Pancreas (tissue), 10 donors: ENCODE results near the gene SDF2. TPM values are rescaled to one million over a fixed set of nuclear protein-coding genes. Genes with fewer than 3 reads are reported as not detected.
"Not testable (repeated sequence)": the region's sequence is repeated elsewhere in the genome, so short reads cannot be mapped to it uniquely, and the experiment has no call there.

Experiments used
- ATAC-seq, 4 donors: fragments of 200-7000 bp; cut with Tn5 transposase; one replicate each; pipeline versions ENCODE4 v1.8.0 to v1.9.1; 2020; ENCODE audit warnings: mild to moderate bottlenecking in 4 of 4, moderate library complexity in 4 of 4
- DNase-seq, 6 donors: peaks; one replicate each; pipeline ENCODE4 v3.0.0-alpha.2; 2020
- FAIRE-seq: peaks from 2 replicates; lab custom pipeline; 2012; peaks lifted over from hg19 to GRCh38; lab: Jason Lieb, UNC
- H3K27ac ChIP-seq, 4 donors: fragments of 200-600 bp; sonication (generic); 1 replicate in 3 of 4; 2 replicates in 1 of 4; pipeline versions ENCODE4 v1.5.0 to v1.8.0; 2020
- H3K27me3 ChIP-seq, 4 donors: fragments of 200-600 bp; one replicate each; pipeline ENCODE4 v1.8.0; 2021
- H3K36me3 ChIP-seq, 3 donors: fragments of 200-600 bp; sonication (generic) in 1 of 3; one replicate each; pipeline versions ENCODE4 v1.5.0 to v1.8.0; 2020 to 2021
- H3K4me1 ChIP-seq, 3 donors: fragments of 200-600 bp; one replicate each; pipeline ENCODE4 v1.8.0; 2021
- H3K4me3 ChIP-seq, 4 donors: fragments of 200-600 bp; sonication (generic) in 2 of 4; one replicate each; pipeline versions ENCODE4 v1.5.0 to v1.8.0; 2020 to 2021
- H3K9me3 ChIP-seq, 4 donors: fragments of 200-600 bp; one replicate each; pipeline ENCODE4 v1.8.0; 2021
- CTCF ChIP-seq, 4 donors: fragments of 200-600 bp; sonication (generic) in 3 of 4; IDR thresholded peaks; one replicate each; pipeline versions ENCODE4 v1.5.0 to v1.8.0; 2021; ENCODE audit warnings: antibody characterized with exemption in 4 of 4
- WGBS, 2 donors: extraction: QIAGEN DNeasy Blood & Tissue Kit; methylation state at CpG; one replicate each; pipeline ENCODE4 v1.1.7; 2013; 5-methylcytosine and 5-hydroxymethylcytosine counted together
- intact Hi-C, 3 donors: fragments of 100-400 bp; cut with DNase I; formaldehyde crosslinking; loops; one replicate each; pipeline versions ENCODE4 v1.11.1 to v1.14.2; 2022
- polyA plus RNA-seq, 2 donors: library from polyadenylated mRNA; stranded (reverse); fragments of 200-250 nt; gene quantifications; one replicate each; pipeline ENCODE4 v1.2.3, GENCODE V29; 2013
- total RNA-seq, 6 donors: library from RNA; stranded (reverse); fragmentation: NEBNext Ultra II Directional in 4 of 6; extraction: Animal tissue kit (Norgen Biotek cat#: 25700) in 4 of 6; gene quantifications; one replicate each; pipeline versions ENCODE4 v1.2.1 to v1.2.4, GENCODE V29; 2021 to 2023
- donor health status: healthy with polysubstance abuse.
- donor health status: DM: no; HTN: no; CAD: no; lungs with moderate emphysema.
- donor health status: DM: no; HTN: no; CAD: no.
- donor health status: control.
- donor health status: control.
- donor health status: Bipolar disorder and iron deficiency.
- donor health status: DM: yes; HTN: yes; CAD: no.
- donor health status: DM: no; HTN: no; CAD: no.
- donor health status: DM: no; HTN: no; CAD: no.
- donor health status: DM: yes; HTN: yes; CAD: no.

Gene SDF2
- total and polyA plus RNA-seq, 8 donors: 13.8 to 38.6 (median 18.7) TPM

DNA sequence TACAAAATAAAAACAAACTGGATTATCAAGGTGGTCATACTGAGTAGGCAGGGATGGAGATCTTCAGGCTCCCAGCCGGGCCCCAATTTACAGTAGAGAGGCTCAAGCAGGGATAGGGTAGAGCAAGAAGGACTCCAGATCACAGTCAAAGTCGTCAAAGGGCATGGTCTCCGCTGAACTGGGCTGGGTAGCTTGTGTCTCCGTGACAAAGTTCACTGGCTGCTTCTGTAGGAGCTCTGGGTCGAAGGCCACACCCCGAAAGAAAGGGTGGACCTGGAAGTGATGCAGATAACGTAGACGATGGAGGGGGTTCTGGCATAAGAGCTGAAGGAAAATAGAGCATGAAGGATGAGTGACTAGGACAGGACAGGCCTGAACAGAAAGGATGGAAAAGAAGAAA lies 51.3 kb downstream of the SDF2 start:
- no peak overlapping the region for H3K27ac ChIP-seq
- no peak for ATAC-seq

GRCh38 chr17:28604031-28604430 lies 57.7 kb downstream of the SDF2 start:
- 94% methylated on average over 13 to 29 of the region's 31 CpGs for WGBS, 2 donors
- DNase-seq, FAIRE-seq, H3K4me1 ChIP-seq, H3K27me3 ChIP-seq, intact Hi-C loops, ATAC-seq, H3K36me3 ChIP-seq, H3K4me3 ChIP-seq, H3K27ac ChIP-seq, H3K9me3 ChIP-seq: not testable (repeated sequence)

More for the DNA sequence above, 51.3 kb downstream of the SDF2 start:
- intact Hi-C loops: loop anchor here in 1 of 3 donors (10.0 kb wide), 1 partner anchor 116 kb away; no protein-coding TSS in a partner anchor
- Histone ChIP-seq H3K9me3 (no peaks in the 10 kb centered on the region), H3K4me1 (no peaks in the 10 kb centered on the region), H3K27me3 (no peaks in the 10 kb centered on the region), H3K36me3 (peaks cover 0 to 13% (median 4%) of the 10 kb centered on the region in 3 donors), H3K4me3 (no peak overlapping the region)
- WGBS, 2 donors: 77 to 80% methylated on average over 8 of the region's 8 CpGs
- TF ChIP-seq CTCF (IDR thresholded peaks at IDR 0.05): no peak
- DNase-seq (no peak), FAIRE-seq (no peak)

DNA sequence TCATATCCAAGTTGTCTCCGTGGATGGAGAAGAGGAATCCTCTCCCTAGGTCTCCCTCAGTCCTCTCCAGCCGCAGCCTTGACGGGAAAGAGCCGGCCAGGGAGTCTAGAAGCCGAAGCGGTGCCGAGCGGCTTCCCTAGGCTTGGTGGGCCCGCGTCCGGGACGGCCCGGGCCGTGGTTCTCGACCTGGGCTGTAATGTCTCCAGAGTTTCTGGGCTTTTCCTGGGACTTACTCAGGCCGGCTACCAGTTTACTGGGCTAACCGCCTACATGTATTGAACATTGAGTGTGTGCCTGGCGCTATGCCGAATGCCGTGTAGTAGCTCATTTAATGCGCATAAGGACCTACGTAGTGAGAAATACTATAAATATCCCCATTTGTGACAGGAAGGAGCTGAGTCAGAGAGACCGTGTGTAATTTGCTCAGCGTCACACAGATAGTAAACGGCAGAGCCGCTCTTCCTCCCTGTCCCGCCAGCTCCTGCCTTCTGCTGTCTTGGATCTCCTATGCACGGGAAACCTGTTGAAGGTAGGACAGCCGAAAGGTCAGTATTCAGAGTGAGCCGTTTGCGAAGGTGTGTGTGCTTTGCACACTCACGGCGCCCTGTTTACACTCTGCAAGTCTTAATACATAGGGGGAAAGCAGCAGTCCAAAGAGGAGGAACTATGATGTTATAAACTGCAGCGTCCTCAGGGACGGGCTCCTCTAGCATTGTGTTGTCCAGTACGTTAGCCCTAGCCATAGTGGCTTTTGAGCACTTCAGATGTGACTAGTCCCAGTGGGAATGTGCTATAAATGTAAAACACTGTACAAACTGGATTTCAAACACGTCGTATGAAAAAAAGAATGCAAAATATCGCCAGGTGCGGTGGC lies 62.2 kb downstream of the SDF2 start:
- WGBS, 2 donors: 7 to 9% methylated on average over 40 of the region's 40 CpGs
- peak; percentile 48 to 79 (median 69) for DNase-seq

GRCh38 chr17:28598799-28599310 lies 62.9 kb downstream of the SDF2 start, which contains the start of gene SPAG5:
TSS of gene SPAG5 (minus strand) at chr17:28599025. CDS start at chr17:28598946, 79 bp downstream.
- H3K4me3 ChIP-seq: peak within 1 kb of the TSS; percentile 52 to 63 (median 54)
- peaks cover 0 to 11% (median 7%) of the 10 kb centered on the region in 3 donors for H3K4me1 ChIP-seq
- H3K27me3 ChIP-seq: no peaks in the 10 kb centered on the region
- H3K36me3 ChIP-seq: no peaks in the 10 kb centered on the region
- H3K9me3 ChIP-seq: no peaks in the 10 kb centered on the region
- intact Hi-C loops: no loop called here
- TF ChIP-seq CTCF (IDR thresholded peaks at IDR 0.05): no peak
- ATAC-seq (peak; percentile 97 to 100 (median 99)), FAIRE-seq (no peak), DNase-seq (peak; percentile 89 to 97 (median 93))
- H3K27ac ChIP-seq: peak within 1 kb of the TSS; percentile 69 to 92 (median 84)
- 0 to 1% methylated on average over 43 to 44 of the region's 44 CpGs for WGBS, 2 donors

More for the DNA sequence above, 62.2 kb downstream of the SDF2 start:
- Histone ChIP-seq H3K36me3 (no peaks in the 10 kb centered on the region), H3K27ac (peak overlapping the region; percentile 69 to 92 (median 84)), H3K4me3 (peak overlapping the region; percentile 52 to 63 (median 54)), H3K9me3 (no peaks in the 10 kb centered on the region), H3K4me1 (peaks cover 0 to 11% (median 7%) of the 10 kb centered on the region in 3 donors), H3K27me3 (no peaks in the 10 kb centered on the region)
- FAIRE-seq (no peak), ATAC-seq (peak; percentile 60 to 76 (median 64))
- TF ChIP-seq CTCF (IDR thresholded peaks at IDR 0.05): no peak
- intact Hi-C loops: no loop called here

- H3K4me3 ChIP-seq: peak overlapping the region; percentile 52 to 63 (median 54)
- no peaks in the 10 kb centered on the region for H3K9me3 ChIP-seq
- H3K36me3 ChIP-seq: no peaks in the 10 kb centered on the region
- WGBS, 2 donors: 2 to 3% methylated on average over 17 of the region's 17 CpGs
- no peak for ATAC-seq
- H3K27me3 ChIP-seq: no peaks in the 10 kb centered on the region
- DNase-seq: no peak
- intact Hi-C loops: no loop called here
- H3K27ac ChIP-seq: peak overlapping the region in 1 of 4 donors; percentile 90
- FAIRE-seq: no peak
- H3K4me1 ChIP-seq: peaks cover 0 to 11% (median 7%) of the 10 kb centered on the region in 3 donors
- no peak for TF ChIP-seq CTCF (IDR thresholded peaks at IDR 0.05)
Measured at GRCh38 chr17:28598389-28598788, 63.3 kb downstream of the SDF2 start.
